Measurements from ENCODE around the gene KCNH1.
"Not testable (repeated sequence)": the region's sequence is repeated elsewhere in the genome, so short reads cannot be mapped to it uniquely, and the experiment has no call there.

Gene KCNH1

DNA sequence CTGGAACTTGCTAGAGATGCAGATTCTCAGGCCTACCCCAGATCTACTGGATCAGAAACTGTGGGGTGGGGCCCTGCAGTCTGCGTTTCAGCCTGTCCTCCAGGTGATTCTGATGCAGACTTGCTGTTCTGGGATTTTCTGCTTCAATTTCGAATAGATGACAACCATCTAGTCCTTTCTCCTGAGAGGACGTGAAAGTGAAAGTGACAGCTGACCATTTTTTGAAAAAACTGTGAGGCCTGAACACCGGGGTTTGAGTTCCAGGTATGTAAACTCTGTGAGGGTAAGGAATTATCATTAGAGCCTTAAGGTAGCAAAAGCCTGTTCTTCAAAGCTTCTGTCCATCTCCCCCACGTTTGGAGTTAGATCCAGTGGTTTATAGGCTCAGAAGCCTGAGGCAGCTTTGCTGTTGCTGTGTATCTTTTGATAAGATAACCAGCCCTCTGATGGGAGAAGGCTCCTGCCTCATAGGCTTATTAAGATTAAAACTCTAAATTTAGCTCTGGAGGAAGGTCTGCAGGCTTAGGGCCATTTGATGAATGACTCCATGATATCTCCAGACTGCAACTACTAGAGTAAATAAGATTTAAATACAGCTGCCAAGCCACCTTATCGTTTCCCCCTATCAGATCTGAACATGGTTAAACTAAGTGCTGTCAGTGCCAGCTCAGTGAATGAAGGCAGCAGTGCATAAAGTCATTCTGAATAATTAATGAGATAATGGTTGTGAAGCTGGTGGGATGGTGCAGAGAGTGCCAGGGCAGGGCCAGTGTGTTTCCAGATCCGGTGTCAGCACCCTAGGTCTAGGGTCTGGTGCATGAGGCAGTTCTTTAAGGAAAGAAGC is 470.0 kb downstream of the KCNH1 start:
- no peak overlapping the region for H3K27ac ChIP-seq
- TF ChIP-seq, protein P1, sequence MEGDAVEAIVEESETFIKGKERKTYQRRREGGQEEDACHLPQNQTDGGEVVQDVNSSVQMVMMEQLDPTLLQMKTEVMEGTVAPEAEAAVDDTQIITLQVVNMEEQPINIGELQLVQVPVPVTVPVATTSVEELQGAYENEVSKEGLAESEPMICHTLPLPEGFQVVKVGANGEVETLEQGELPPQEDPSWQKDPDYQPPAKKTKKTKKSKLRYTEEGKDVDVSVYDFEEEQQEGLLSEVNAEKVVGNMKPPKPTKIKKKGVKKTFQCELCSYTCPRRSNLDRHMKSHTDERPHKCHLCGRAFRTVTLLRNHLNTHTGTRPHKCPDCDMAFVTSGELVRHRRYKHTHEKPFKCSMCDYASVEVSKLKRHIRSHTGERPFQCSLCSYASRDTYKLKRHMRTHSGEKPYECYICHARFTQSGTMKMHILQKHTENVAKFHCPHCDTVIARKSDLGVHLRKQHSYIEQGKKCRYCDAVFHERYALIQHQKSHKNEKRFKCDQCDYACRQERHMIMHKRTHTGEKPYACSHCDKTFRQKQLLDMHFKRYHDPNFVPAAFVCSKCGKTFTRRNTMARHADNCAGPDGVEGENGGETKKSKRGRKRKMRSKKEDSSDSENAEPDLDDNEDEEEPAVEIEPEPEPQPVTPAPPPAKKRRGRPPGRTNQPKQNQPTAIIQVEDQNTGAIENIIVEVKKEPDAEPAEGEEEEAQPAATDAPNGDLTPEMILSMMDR (conservative IDR thresholded peaks at IDR 0.05), result no peak
- TF ChIP-seq ZFX (IDR thresholded peaks at IDR 0.05), result no peak

DNA sequence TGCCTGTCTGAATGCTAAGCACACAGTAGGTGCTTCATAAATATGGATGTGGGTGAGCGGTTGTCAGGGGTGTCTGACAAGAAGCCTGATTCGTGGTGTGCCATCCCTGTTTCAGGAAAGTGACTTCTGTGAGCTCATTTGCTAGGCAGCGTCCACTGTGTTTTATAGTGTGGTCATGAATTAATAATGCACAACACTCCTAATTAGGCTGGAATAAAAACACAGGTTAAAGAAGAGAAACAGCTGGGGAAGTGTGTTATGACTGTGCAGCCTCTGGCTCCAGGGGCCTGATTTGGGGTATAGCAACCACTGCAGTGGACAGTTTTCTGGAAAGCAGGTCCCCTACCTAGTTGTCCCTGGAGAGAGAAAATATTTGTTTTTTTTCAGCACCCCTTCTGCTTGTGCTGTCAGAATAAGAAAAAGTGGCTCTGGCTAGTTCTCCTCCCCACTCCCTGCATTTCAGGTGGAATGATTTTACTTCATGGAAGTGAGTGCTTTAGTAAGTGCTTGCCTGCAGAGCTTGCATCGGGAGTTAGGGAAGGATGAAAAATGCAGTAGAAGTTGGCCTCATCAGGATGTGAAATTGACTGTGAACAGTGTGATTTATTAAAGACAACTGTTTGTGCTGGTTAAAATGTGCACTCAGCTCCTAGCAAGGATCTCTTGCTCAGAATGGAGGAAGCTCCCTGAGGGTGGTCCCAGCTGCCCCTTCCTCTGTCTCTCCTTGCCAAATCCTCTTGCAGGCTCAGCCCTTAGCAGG is 471.5 kb downstream of the KCNH1 start:
- TF ChIP-seq ZFX (IDR thresholded peaks at IDR 0.05), result no peak
- TF ChIP-seq, protein P1 (conservative IDR thresholded peaks at IDR 0.05), result no peak
- H3K27ac ChIP-seq, result no peak overlapping the region

DNA sequence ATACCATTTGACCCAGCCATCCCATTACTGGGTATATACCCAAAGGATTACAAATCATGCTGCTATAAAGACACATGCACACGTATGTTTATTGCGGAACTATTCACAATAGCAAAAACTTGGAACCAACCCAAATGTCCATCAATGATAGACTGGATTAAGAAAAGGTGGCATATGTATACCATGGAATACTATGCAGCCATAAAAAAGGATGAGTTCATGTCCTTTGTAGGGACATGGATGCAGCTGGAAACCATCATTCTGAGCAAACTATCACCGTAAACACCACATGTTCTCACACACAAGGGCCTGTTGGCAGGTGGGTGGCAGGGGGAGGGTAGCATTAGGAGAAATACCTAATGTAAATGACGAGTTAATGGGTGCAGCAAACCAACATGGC is 472.4 kb downstream of the KCNH1 start:
- not testable (repeated sequence) for H3K27ac ChIP-seq

DNA sequence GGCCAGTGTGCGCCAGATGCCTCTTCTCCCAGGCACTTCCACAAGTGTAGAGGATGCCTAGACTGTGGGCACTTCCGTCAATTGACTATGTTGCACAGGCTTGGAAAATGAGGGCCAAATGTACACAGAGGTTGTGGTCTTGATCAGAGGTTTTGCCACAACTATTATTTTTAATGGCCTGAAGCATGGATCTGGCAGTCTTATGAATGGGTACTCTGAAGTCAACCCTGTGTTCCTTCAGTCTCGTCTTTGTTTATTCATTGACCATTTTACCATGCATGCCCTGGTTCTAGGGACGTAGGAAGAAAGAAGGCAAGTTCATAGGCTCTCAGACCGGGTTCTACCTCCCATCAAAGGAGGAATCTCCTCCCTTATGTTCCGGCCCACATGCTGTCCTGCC is 476.1 kb downstream of the KCNH1 start:
- TF ChIP-seq, protein P1 (conservative IDR thresholded peaks at IDR 0.05), result no peak
- TF ChIP-seq ZFX (IDR thresholded peaks at IDR 0.05), result no peak
- no peak overlapping the region for H3K27ac ChIP-seq

DNA sequence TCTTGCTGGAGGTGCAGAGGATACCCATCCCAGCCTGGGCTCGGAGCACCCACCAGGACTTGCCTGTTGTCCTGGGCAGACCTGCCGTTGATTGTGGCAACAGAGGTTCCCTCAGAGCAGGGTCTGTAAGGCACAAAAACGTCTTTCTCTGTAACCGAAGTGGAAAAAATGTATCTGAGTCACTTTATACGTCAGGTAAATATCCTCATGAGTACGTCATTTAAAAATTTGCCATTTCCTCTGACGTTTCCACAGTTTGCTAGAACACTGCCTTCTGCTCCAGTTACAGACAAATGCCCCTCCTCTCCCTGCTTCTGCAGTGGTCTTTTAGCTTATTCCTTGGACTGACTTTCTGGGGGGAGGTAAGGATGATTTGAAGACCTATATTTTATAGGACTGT is 478.4 kb downstream of the KCNH1 start:
- no peak overlapping the region for H3K27ac ChIP-seq
- TF ChIP-seq, protein P1 (conservative IDR thresholded peaks at IDR 0.05), result no peak
- TF ChIP-seq ZFX (IDR thresholded peaks at IDR 0.05), result no peak

DNA sequence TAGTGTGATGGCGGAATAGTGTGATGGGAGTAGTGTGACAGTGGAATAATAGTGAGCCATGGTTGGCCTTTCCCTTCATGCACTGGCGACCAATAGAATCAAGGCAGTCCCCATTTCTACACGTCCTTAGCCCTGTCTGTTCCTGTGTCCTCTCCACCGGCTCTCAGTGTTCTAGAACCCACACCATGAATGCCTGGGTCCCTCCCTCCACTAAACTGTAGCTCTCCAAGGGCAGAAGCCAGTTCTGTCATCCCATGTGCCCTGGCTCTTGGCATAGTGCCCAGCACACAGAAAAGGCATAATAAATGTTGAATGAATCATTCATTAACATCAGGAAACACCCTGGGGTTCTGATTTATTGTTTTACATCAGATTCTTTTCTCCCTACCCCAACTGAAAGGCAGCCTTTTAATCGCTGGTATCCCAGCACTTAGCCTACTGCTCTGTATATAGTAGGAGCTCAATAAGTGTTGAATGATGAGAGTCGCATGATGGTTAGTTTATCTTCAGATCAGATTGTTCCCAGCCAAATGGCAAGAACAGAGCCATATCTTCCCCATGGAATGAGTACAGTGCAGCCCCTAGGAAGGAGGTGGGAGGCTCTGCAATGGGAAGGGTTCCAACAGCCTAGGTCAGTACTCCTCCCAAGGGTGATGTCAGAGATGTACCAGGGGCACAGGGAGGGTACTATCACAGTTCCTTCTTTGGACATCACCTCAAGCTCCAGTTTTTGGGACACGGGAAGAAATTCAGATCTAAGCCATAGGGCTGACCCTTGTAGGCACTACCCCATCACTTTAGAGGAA is 479.6 kb downstream of the KCNH1 start:
- TF ChIP-seq, protein P1 (conservative IDR thresholded peaks at IDR 0.05), result no peak
- no peak for TF ChIP-seq ZFX (IDR thresholded peaks at IDR 0.05)
- H3K27ac ChIP-seq, result no peak overlapping the region

DNA sequence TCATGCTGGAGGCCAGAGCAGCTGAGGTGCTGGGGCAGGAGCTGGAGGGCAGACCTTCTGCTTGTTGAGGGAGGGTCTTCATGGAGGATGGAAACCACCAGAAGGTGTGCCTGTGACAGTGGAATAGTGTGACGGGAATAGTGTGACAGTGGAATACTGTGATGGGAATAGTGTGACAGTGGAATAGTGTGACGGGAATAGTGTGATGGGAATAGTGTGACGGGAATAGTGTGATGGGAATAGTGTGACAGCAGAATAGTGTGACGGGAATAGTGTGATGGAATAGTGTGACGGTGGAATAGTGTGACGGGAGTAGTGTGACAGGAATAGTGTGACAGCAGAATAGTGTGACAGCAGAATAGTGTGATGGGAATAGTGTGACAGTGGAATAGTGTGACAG is 480.2 kb downstream of the KCNH1 start:
- no peak overlapping the region for H3K27ac ChIP-seq
- TF ChIP-seq, protein P1 (conservative IDR thresholded peaks at IDR 0.05), result no peak
- TF ChIP-seq ZFX (IDR thresholded peaks at IDR 0.05), result no peak
